Stimulated activated naive B cell treated with anti-CD40 and anti-IgM and Interleukin-4, amounts not matched to agents 10 μg/mL and 1 μg/mL and 100 μg/mL, for 72 hours (primary cell): ENCODE data around the gene LANCL3.
"Not testable (repeated sequence)": the region's sequence is repeated elsewhere in the genome, so short reads cannot be mapped to it uniquely, and the experiment has no call there.

Experiments
- ATAC-seq, 2 donors: fragments of 150-1000 bp; cut with Tn5 transposase; replicated peaks; 2 replicates each; pipeline ENCODE4 v1.10.0; 2021; ENCODE audit warnings: moderate library complexity in 1 of 2
- DNase-seq: peaks from one replicate; pipeline ENCODE4 v3.0.0; 2021
- H3K27ac Mint-ChIP-seq: one replicate; pipeline ENCODE4 v1.8.0; 2022; ENCODE audit warnings: mild to moderate bottlenecking, mixed read lengths
- H3K27me3 Mint-ChIP-seq, 2 donors: one replicate each; pipeline ENCODE4 v1.8.0; 2022; ENCODE audit warnings: mixed read lengths in 2 of 2
- H3K36me3 Mint-ChIP-seq, 2 donors: one replicate each; pipeline ENCODE4 v1.8.0; 2022; ENCODE audit warnings: mixed read lengths in 2 of 2, mild to moderate bottlenecking in 1 of 2
- H3K4me1 Mint-ChIP-seq, 2 donors: one replicate each; pipeline ENCODE4 v1.8.0; 2022; ENCODE audit warnings: mixed read lengths in 2 of 2, mild to moderate bottlenecking in 1 of 2
- H3K4me3 Mint-ChIP-seq, 2 donors: one replicate each; pipeline ENCODE4 v1.8.0; 2022; ENCODE audit warnings: mild to moderate bottlenecking in 2 of 2, mixed read lengths in 2 of 2, moderate library complexity in 1 of 2
- H3K9me3 Mint-ChIP-seq, 2 donors: one replicate each; pipeline ENCODE4 v1.8.0; 2022; ENCODE audit warnings: mixed read lengths in 2 of 2, mild to moderate bottlenecking in 1 of 2

LANCL3 gene

DNA sequence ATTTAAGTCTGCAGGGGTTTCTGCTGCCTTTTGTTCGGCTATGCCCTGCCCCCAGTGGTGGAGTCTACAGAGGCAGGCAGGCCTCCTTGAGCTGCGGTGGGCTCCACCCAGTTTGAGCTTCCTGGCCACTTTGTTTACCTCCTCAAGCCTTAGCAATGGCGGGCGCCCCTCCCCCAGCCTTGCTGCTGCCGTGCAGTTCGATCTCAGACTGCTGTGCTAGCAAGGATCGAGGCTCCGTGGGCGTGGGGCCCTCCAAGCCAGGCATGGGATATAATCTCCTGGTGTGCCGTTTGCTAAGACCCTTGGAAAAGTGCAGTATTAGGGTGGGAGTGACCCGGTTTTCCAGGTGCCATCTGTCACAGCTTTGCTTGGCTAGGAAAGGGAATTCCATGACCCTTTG is 15.9 kb downstream of the LANCL3 start:
- not testable (repeated sequence) for H3K4me1 Mint-ChIP-seq, DNase-seq, H3K27ac Mint-ChIP-seq, ATAC-seq, H3K9me3 Mint-ChIP-seq, H3K4me3 Mint-ChIP-seq, H3K36me3 Mint-ChIP-seq
- H3K27me3 Mint-ChIP-seq: peaks cover 5 to 13% of the 10 kb centered on the region in 2 donors

DNA sequence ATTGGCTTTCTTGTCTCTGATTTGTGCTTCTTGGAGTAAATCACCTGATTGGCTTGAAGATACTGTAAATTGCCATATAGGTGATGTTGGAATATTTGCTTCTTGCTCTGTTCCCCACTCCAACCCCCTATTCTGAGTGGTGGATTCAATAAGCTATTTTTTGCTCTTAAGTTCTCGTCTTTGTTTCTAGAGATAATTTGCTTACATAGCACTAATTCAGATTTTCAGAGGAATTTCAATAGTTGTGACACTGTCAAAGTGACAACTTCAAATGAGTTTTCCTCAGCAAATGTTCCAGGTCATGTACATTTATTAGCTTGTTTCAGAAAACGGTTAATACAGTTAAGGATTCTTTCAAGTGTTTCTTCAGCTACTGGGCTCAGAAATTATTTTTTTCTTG is 18.6 kb downstream of the LANCL3 start:
- no peak for DNase-seq
- H3K4me1 Mint-ChIP-seq: no peaks in the 10 kb centered on the region
- ATAC-seq: no peak
- peaks cover 5 to 13% of the 10 kb centered on the region in 2 donors for H3K27me3 Mint-ChIP-seq
- H3K4me3 Mint-ChIP-seq: no peak overlapping the region
- H3K9me3 Mint-ChIP-seq: no peaks in the 10 kb centered on the region
- H3K27ac Mint-ChIP-seq: no peak overlapping the region
- H3K36me3 Mint-ChIP-seq: no peaks in the 10 kb centered on the region

- ATAC-seq (no peak), DNase-seq (no peak)
- H3K27ac Mint-ChIP-seq: no peak overlapping the region
- H3K4me3 Mint-ChIP-seq: no peak overlapping the region
- H3K4me1 Mint-ChIP-seq: no peaks in the 10 kb centered on the region
- H3K27me3 Mint-ChIP-seq: peaks cover 5 to 7% of the 10 kb centered on the region in 2 donors
- H3K36me3 Mint-ChIP-seq: no peaks in the 10 kb centered on the region
- no peaks in the 10 kb centered on the region for H3K9me3 Mint-ChIP-seq
These were observed 23.4 kb downstream of the LANCL3 start for GRCh38 chrX:37594755-37595382.

DNA sequence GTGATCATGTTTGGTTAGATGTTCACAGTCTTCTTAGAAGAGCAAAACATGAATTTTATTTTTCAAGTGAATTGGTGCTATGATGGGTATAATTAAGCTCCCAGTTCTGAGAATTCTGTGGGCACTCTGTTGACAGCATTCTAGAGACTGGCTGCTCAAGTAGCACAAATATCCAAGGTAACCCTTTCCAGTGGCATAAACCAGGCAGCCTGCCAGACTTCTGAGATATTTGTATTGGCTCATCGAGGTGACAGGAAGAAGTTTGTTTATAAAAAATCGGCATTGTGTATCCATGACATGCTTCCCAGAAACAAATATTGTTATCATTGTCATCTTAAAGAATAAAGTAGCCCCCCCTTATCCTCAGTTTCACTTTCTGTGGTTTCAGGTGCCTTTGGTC is 28.3 kb downstream of the LANCL3 start:
- no peak for ATAC-seq
- Mint-ChIP-seq H3K36me3 (no peaks in the 10 kb centered on the region), H3K27ac (no peak overlapping the region), H3K9me3 (no peaks in the 10 kb centered on the region), H3K27me3 (peaks cover 0 to 20% of the 10 kb centered on the region in 2 donors), H3K4me3 (no peak overlapping the region), H3K4me1 (no peaks in the 10 kb centered on the region)
- DNase-seq: no peak

DNA sequence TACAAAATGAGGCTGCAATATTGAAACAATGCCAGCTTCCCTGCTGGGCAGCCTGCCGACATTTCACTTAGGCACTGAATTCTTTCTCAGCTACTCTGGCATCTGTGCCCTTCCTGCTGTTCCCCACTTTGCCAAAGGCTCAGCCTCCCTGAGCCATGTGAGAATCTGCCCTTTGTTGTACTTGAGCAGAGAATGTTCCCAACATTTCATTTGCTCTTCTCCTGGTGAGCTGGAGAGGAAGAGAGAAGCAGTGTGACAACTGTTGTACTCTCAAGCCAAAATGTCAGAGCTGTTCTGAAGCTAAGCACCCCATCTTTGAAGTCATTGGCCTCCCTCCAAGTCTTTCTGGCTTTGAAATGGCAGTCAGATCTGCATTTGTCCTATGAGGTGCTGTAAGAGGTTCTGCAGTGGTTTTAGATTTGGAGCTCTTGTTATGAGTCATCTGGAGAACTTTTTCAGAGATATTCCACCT is 32.5 kb downstream of the LANCL3 start:
- H3K27me3 Mint-ChIP-seq: peaks cover 0 to 27% of the 10 kb centered on the region in 2 donors
- no peak overlapping the region for H3K27ac Mint-ChIP-seq
- H3K4me3 Mint-ChIP-seq: no peak overlapping the region
- no peaks in the 10 kb centered on the region for H3K4me1 Mint-ChIP-seq
- H3K9me3 Mint-ChIP-seq: no peaks in the 10 kb centered on the region
- DNase-seq (no peak), ATAC-seq (peak; percentile 59 to 69)
- H3K36me3 Mint-ChIP-seq: no peaks in the 10 kb centered on the region

DNA sequence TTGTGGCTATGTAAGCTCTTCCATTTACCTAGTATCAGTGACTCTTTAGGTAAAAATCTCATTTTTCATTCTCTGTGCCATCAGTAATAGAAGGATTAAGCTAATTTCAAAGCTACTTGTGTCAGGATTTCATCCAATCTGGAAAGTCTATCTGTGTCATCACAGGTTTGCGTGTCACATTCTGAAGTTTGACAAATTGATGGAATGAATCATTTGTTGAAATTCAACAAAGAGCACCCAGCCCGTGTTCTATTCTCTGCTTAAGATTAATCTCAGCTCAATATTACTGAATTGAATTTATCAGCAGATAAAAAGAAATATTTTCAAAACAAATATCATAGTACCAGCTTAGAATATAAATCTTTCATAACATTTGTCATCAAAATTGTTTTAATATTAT is 35.8 kb downstream of the LANCL3 start:
- H3K36me3 Mint-ChIP-seq: no peaks in the 10 kb centered on the region
- ATAC-seq: no peak
- peaks cover 0 to 24% of the 10 kb centered on the region in 2 donors for H3K27me3 Mint-ChIP-seq
- no peak overlapping the region for H3K4me3 Mint-ChIP-seq
- no peaks in the 10 kb centered on the region for H3K4me1 Mint-ChIP-seq
- no peak for DNase-seq
- H3K9me3 Mint-ChIP-seq: no peaks in the 10 kb centered on the region
- H3K27ac Mint-ChIP-seq: no peak overlapping the region

DNA sequence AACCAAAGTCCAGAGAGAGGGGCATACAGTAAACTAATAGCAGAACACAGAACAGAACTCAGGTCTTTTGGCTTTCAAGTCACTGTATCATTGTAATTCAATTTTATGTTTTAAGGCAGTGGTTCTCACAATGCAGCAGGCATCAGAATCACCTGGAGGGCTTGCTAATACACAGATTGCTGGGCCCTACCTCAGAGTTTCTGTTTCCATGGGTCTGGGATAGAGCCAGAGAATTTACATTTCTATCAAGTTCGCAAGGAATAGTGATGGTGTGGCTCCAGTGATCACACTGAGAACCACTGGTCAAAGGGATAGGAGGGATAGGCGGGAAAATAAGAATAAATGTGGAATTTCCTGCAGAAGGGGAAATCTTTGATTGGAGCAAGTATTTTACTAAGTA is 36.7 kb downstream of the LANCL3 start:
- ATAC-seq (no peak), DNase-seq (no peak)
- Mint-ChIP-seq H3K36me3 (no peaks in the 10 kb centered on the region), H3K4me1 (no peaks in the 10 kb centered on the region), H3K9me3 (no peaks in the 10 kb centered on the region), H3K4me3 (no peak overlapping the region), H3K27ac (no peak overlapping the region), H3K27me3 (peaks cover 0 to 24% of the 10 kb centered on the region in 2 donors)

DNA sequence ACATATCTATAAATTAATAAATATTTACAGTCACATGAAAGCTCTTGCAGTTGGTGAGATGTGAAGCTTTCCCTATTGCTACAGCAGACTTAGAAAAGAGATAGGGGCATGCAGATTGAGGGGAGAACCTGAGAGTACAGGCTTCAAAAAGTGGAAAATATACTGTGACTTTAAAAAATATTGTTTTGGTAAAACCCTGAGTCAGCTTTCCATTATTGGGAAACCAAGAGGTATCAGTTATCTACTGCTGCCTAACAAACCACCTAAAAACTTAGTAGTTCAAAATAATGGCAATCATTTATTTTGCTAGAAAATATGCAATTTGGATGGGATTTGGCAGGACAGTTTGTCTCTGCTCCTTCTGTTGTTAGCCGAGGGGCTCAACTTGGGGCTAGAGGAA is 38.3 kb downstream of the LANCL3 start:
- ATAC-seq: no peak
- H3K27ac Mint-ChIP-seq: no peak overlapping the region
- no peaks in the 10 kb centered on the region for H3K36me3 Mint-ChIP-seq
- no peaks in the 10 kb centered on the region for H3K4me1 Mint-ChIP-seq
- no peaks in the 10 kb centered on the region for H3K9me3 Mint-ChIP-seq
- no peak for DNase-seq
- no peak overlapping the region for H3K4me3 Mint-ChIP-seq
- H3K27me3 Mint-ChIP-seq: peaks cover 0 to 11% of the 10 kb centered on the region in 2 donors

DNA sequence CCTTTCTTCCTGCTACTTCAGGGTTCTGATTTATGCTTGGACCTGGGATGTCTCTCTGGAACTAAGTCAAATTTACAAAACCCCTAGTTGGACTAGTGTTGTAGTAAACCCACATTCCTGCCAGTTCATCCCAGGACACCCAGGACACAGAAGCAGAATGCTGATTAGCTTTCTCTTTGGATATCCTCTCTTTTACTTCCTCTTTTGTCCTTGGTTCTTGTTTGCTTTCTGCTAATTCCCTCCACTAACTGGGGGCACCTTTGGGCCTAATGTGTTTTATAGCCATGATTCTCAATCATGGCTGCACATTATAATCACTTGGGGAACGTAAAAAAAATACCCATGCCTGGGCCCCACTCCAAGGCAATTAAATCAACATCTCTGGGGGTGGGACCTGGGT is 42.5 kb downstream of the LANCL3 start:
- Mint-ChIP-seq H3K4me1 (no peaks in the 10 kb centered on the region), H3K27me3 (peaks cover 0 to 4% of the 10 kb centered on the region in 2 donors), H3K27ac (no peak overlapping the region), H3K36me3 (no peaks in the 10 kb centered on the region), H3K4me3 (no peak overlapping the region), H3K9me3 (no peaks in the 10 kb centered on the region)
- no peak for ATAC-seq
- no peak for DNase-seq

GRCh38 chrX:37627602-37628001 is 56.1 kb downstream of the LANCL3 start:
- Mint-ChIP-seq H3K36me3 (no peaks in the 10 kb centered on the region), H3K27ac (no peak overlapping the region), H3K4me3 (no peak overlapping the region), H3K9me3 (no peaks in the 10 kb centered on the region), H3K4me1 (no peaks in the 10 kb centered on the region), H3K27me3 (peaks cover 8% of the 10 kb centered on the region in 2 donors)
- ATAC-seq (no peak), DNase-seq (no peak)

DNA sequence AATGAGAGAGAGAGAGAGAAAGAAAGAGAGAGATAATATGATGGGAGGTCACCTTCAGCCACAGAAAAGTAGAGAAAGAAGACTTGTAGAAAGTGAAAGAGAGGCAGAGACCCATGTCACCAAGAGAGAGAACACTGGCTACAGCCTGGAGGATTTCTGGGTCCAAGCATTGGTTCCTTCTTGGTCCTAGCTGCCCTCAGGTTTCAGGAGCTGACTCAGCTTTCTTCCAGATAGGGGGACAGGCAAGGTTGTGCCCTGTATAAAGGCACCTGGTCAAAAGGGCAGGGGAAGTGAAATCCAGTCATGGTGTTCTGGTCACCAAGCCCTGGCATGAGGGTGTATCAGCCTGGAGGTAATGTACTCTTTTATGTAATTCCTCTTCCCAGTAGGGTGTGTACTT is 66.6 kb downstream of the LANCL3 start:
- DNase-seq (no peak), ATAC-seq (peak in 1 of 2 donors; percentile 23)
- Mint-ChIP-seq H3K27ac (no peak overlapping the region), H3K36me3 (no peaks in the 10 kb centered on the region), H3K4me3 (no peak overlapping the region), H3K27me3 (peaks cover 0 to 6% of the 10 kb centered on the region in 2 donors), H3K9me3 (peaks cover 2 to 4% of the 10 kb centered on the region in 2 donors), H3K4me1 (peaks cover 1 to 5% of the 10 kb centered on the region in 2 donors)

DNA sequence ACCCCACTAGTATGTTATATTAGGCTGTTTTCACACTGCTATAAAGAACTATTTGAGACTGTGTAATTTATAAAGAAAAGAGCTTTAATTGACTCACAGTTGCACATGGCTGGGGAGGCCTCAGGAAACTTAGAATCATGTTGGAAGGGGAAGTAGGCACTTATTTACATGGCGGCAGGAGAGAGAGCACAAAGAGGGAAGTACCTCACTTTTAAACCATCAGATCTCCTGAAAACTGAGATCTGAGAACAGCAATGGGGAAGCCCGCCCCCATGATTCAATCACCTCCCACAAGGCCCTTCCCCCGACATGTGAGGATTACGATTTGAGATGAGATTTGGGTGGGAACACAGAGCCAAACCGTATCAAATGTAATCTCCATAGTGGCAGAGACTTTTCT is 68.7 kb downstream of the LANCL3 start:
- Mint-ChIP-seq H3K4me3 (no peak overlapping the region), H3K9me3 (peaks cover 2 to 4% of the 10 kb centered on the region in 2 donors), H3K4me1 (peaks cover 1 to 5% of the 10 kb centered on the region in 2 donors), H3K27ac (peak overlapping the region; percentile 15), H3K27me3 (peaks cover 0 to 8% of the 10 kb centered on the region in 2 donors), H3K36me3 (no peaks in the 10 kb centered on the region)
- no peak for DNase-seq
- ATAC-seq: peak; percentile 27 to 58

DNA sequence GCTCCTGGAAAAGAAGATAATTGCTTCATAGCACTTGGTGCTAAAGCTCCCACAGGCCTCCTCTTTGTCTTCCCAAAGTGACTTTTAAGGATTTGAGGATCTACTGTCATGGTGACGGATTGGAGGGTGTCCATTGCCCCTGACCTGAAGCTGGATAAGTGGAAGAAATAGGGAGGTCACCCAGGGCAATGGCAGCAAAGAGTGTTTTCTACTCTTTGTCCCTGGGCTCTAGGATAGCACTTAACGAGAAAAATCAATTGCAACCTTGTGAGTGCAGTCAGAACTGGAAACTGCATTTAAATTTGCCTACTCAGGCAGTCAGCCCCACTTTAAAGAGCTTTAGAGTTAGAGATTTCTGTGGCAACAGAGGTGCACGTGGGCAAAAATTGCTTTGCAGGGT is 70.4 kb downstream of the LANCL3 start:
- Mint-ChIP-seq H3K36me3 (no peaks in the 10 kb centered on the region), H3K4me3 (no peak overlapping the region), H3K9me3 (peaks cover 2 to 4% of the 10 kb centered on the region in 2 donors), H3K27ac (no peak overlapping the region), H3K27me3 (peaks cover 0 to 8% of the 10 kb centered on the region in 2 donors), H3K4me1 (peaks cover 1 to 5% of the 10 kb centered on the region in 2 donors)
- no peak for ATAC-seq
- no peak for DNase-seq

GRCh38 chrX:37644381-37645305 is 73.2 kb downstream of the LANCL3 start:
- no peak overlapping the region for H3K27ac Mint-ChIP-seq
- no peak overlapping the region for H3K4me3 Mint-ChIP-seq
- ATAC-seq (no peak), DNase-seq (no peak)
- no peaks in the 10 kb centered on the region for H3K36me3 Mint-ChIP-seq
- H3K4me1 Mint-ChIP-seq: peaks cover 0 to 5% of the 10 kb centered on the region in 2 donors
- peaks cover 0 to 6% of the 10 kb centered on the region in 2 donors for H3K27me3 Mint-ChIP-seq
- H3K9me3 Mint-ChIP-seq: peaks cover 0 to 3% of the 10 kb centered on the region in 2 donors

GRCh38 chrX:37646254-37646653 is 74.8 kb downstream of the LANCL3 start:
- Mint-ChIP-seq H3K27ac (no peak overlapping the region), H3K27me3 (peaks cover 0 to 4% of the 10 kb centered on the region in 2 donors), H3K4me1 (no peaks in the 10 kb centered on the region), H3K36me3 (no peaks in the 10 kb centered on the region), H3K4me3 (no peak overlapping the region), H3K9me3 (peaks cover 0 to 2% of the 10 kb centered on the region in 2 donors)
- ATAC-seq (no peak), DNase-seq (no peak)
